Stomach (tissue), 9 donors: ENCODE data around the gene BCL2. TPM values are rescaled to one million over a fixed set of nuclear protein-coding genes. Genes with fewer than 3 reads are reported as not detected.

ENCODE experiments used
- DNase-seq, 2 donors: peaks; one replicate each; pipeline versions ENCODE4 v3.0.0 to v3.0.0-alpha.2; 2013 to 2019
- H3K27ac ChIP-seq, 5 donors: fragments of 200-600 bp in 4 of 5; sonication (generic) in 4 of 5; one replicate each; pipeline ENCODE4 v1.5.1; 2013 to 2019; ENCODE audit warnings: mild to moderate bottlenecking in 1 of 5, moderate library complexity in 1 of 5
- H3K27me3 ChIP-seq, 3 donors: fragments of 200-600 bp; sonication (generic); one replicate each; pipeline ENCODE4 v1.5.1; 2017 to 2019; ENCODE audit warnings: mixed run types in 1 of 3
- H3K36me3 ChIP-seq, 4 donors: fragments of 200-600 bp; sonication (generic); 1 replicate in 3 of 4; 2 replicates in 1 of 4; pipeline ENCODE4 v1.5.1; 2016 to 2019
- H3K4me1 ChIP-seq, 4 donors: fragments of 200-600 bp; sonication (generic); one replicate each; pipeline ENCODE4 v1.5.1; 2016 to 2019
- H3K4me3 ChIP-seq, 4 donors: fragments of 200-600 bp; sonication (generic) in 3 of 4; one replicate each; pipeline ENCODE4 v1.5.1; 2016 to 2019; ENCODE audit warnings: mild to moderate bottlenecking in 1 of 4
- H3K9me3 ChIP-seq, 4 donors: fragments of 200-600 bp; sonication (generic); one replicate each; pipeline ENCODE4 v1.5.1; 2016 to 2019
- EP300 ChIP-seq: sonication (generic); formaldehyde crosslinking; IDR thresholded peaks from one replicate; pipeline ENCODE4 v1.6.1; 2017; ENCODE audit warnings: antibody characterized with exemption
- POLR2A ChIP-seq, 4 donors: fragments of 450-650 bp; IDR thresholded peaks; one replicate each; pipeline ENCODE4 v1.6.1; 2016; ENCODE audit warnings: antibody characterized with exemption in 4 of 4, control low read depth in 2 of 4, mild to moderate bottlenecking in 1 of 4, moderate library complexity in 1 of 4
- POLR2AphosphoS5 ChIP-seq, 3 donors: sonication (generic); formaldehyde crosslinking; IDR thresholded peaks; one replicate each; pipeline ENCODE4 v1.6.1; 2016; ENCODE audit warnings: antibody characterized with exemption in 3 of 3
- WGBS, 5 donors: extraction: QIAGEN DNeasy Blood & Tissue Kit in 3 of 5; methylation state at CpG; one replicate each; pipeline versions ENCODE4 v1.1.5 to v1.1.7; 2013 to 2018; 5-methylcytosine and 5-hydroxymethylcytosine counted together
- intact Hi-C: fragments of 100-400 bp; cut with DNase I; formaldehyde crosslinking; loops from one replicate; pipeline ENCODE4 v1.15.1; 2023; ENCODE audit warnings: low total_unique reads
- polyA plus RNA-seq, 3 donors: library from polyadenylated mRNA; stranded (reverse); fragments of 200-250 nt; gene quantifications; one replicate each; pipeline ENCODE4 v1.2.3, GENCODE V29; 2013
- total RNA-seq, 5 donors: library from RNA; depleted of rRNA; stranded (reverse); fragments of >200 nt; gene quantifications; one replicate each; pipeline versions ENCODE4 v1.1.0 to v1.2.3, GENCODE V29; 2014 to 2016
- TF ChIP-seq, protein P1 (sequence below), 7 experiments: fragments of 450-650 bp in 4 of 7; fragments of 200-600 bp in 3 of 7; sonication (generic) in 3 of 7; IDR thresholded peaks; one replicate each; pipeline ENCODE4 v1.5.1; 2016 to 2019; ENCODE audit warnings: antibody characterized with exemption in 7 of 7, control low read depth in 2 of 7, mild to moderate bottlenecking in 1 of 7
- donor health status: healthy with polysubstance abuse.
- donor health status: Bipolar disorder and iron deficiency.
- donor health status: healthy.

Gene BCL2
- total and polyA plus RNA-seq, 8 donors, result 1.5 to 53.9 (median 6.0) TPM

DNA sequence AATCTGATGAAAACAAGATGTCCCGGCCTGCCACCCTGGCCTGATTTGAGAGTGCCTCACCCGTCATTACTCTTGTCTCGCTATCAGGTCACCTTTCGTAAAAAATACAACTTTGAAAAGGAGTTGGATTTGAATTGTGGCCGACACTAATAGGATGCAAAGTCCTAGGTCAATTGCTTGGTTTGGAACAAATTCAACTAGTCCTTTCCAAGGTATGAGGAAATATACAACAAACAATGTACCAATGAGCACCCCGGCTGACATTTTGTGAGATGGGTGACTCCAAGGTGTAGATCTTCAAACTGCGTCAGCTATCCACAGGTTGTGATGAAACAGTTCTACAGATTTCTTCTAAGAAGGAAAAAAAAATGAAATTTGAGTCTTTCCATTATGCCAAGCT is 77.8 kb downstream of the BCL2 start:
- H3K4me3 ChIP-seq, result no peak overlapping the region
- peaks cover 7 to 42% (median 23%) of the 10 kb centered on the region in 4 donors for H3K4me1 ChIP-seq
- intact Hi-C loops, result no loop called here
- TF ChIP-seq, protein P1, sequence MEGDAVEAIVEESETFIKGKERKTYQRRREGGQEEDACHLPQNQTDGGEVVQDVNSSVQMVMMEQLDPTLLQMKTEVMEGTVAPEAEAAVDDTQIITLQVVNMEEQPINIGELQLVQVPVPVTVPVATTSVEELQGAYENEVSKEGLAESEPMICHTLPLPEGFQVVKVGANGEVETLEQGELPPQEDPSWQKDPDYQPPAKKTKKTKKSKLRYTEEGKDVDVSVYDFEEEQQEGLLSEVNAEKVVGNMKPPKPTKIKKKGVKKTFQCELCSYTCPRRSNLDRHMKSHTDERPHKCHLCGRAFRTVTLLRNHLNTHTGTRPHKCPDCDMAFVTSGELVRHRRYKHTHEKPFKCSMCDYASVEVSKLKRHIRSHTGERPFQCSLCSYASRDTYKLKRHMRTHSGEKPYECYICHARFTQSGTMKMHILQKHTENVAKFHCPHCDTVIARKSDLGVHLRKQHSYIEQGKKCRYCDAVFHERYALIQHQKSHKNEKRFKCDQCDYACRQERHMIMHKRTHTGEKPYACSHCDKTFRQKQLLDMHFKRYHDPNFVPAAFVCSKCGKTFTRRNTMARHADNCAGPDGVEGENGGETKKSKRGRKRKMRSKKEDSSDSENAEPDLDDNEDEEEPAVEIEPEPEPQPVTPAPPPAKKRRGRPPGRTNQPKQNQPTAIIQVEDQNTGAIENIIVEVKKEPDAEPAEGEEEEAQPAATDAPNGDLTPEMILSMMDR (IDR thresholded peaks at IDR 0.05), result no peak
- TF ChIP-seq POLR2A (IDR thresholded peaks at IDR 0.05) (no peak), POLR2AphosphoS5 (IDR thresholded peaks at IDR 0.05) (no peak), EP300 (no peak)
- no peak for DNase-seq
- H3K27ac ChIP-seq, result peak overlapping the region in 1 of 5 donors; percentile 15
- 78 to 86% (median 81%) methylated on average over 7 of the region's 7 CpGs for WGBS, 5 donors
- H3K9me3 ChIP-seq, result no peaks in the 10 kb centered on the region
- H3K36me3 ChIP-seq, result no peaks in the 10 kb centered on the region
- H3K27me3 ChIP-seq, result no peaks in the 10 kb centered on the region

DNA sequence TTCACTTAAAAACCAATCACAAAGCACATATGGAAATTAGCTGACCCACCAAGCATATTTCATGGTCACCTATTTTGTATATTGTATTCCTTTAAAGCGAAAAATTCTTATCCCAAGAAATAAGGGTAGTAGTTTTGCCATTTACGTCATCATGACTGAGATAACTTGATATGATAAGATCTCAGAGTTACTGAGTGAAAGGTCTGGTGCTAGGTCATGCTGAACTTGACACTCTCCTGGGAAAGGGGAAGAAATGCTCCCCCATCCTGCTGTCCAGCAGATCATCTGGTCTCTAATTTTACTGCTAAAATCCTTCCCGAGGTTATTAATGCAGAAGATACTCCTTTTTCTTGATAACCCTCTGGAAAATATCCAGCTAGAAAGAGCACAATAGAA is 78.3 kb downstream of the BCL2 start:
- TF ChIP-seq, protein P1 (IDR thresholded peaks at IDR 0.05), result no peak
- TF ChIP-seq EP300 (no peak), POLR2A (IDR thresholded peaks at IDR 0.05) (no peak), POLR2AphosphoS5 (IDR thresholded peaks at IDR 0.05) (no peak)
- Histone ChIP-seq H3K9me3 (no peaks in the 10 kb centered on the region), H3K27ac (peak overlapping the region in 1 of 5 donors; percentile 15), H3K4me3 (no peak overlapping the region), H3K4me1 (peaks cover 8 to 44% (median 22%) of the 10 kb centered on the region in 4 donors), H3K36me3 (no peaks in the 10 kb centered on the region), H3K27me3 (no peaks in the 10 kb centered on the region)
- intact Hi-C loops, result no loop called here
- DNase-seq, result no peak
- WGBS, 5 donors, result 59 to 69% (median 64%) methylated on average over 3 of the region's 3 CpGs

DNA sequence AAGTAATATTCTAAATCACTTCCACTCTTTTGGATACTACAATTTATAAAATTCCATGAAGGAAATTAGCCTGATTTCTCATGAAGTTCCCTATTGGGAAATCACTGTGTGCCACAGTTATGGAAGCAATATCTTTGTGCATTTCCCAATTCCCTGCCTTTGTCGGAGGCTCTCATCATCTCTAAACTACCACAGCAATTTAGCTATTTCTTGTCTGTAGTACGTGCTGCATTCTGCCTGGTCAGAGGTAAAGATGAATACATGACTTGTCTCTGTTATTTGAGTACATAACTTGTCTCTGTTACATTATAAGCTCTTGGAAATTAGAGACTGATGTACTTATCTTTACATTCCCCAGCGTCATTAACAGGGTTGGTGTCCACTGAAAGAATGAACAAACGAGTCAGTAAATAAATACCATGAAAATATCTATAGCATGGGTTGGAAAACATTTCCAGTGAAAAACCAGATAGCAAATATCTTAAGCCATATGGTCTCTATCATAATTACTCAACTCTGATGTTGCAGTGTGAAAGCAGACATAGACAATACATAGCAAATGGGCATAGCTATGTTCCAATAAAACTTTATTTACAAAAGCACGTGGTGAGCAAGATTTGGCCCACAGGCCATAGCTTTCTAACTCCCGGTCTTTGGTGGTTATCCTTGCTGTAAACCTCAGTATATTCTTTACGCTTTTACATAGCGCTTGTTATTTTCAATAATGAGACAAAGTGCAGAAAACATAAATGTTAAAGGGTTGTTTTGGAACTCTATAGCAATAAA is 78.8 kb downstream of the BCL2 start:
- Histone ChIP-seq H3K4me3 (no peak overlapping the region), H3K27me3 (no peaks in the 10 kb centered on the region), H3K4me1 (peaks cover 8 to 45% (median 22%) of the 10 kb centered on the region in 4 donors), H3K27ac (no peak overlapping the region), H3K36me3 (no peaks in the 10 kb centered on the region), H3K9me3 (no peaks in the 10 kb centered on the region)
- 73 to 87% (median 76%) methylated on average over 8 of the region's 8 CpGs for WGBS, 5 donors
- TF ChIP-seq EP300 (no peak), POLR2A (IDR thresholded peaks at IDR 0.05) (no peak)
- TF ChIP-seq, protein P1 (IDR thresholded peaks at IDR 0.05), result no peak
- no peak for DNase-seq
- intact Hi-C loops, result no loop called here

DNA sequence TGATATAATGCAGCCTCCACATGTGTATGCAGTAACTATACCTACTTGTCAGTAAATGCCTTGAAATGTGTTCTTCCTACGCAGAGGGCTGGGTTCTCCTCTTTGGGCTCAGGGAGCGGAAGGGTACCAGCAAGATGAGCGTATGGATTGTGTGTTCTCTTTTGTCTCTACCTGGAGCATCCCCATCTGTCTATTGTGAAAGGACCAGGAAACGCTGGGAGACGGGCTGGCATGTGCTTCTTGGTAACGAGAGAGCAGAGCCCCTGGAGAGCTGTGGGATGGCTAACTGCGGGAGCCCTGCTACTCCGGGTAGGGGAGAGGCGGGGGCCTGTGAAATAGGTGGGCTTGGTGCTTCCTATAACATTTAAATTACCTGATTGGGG is 80.9 kb downstream of the BCL2 start:
- WGBS, 5 donors, result 82 to 93% (median 87%) methylated on average over 9 of the region's 9 CpGs
- intact Hi-C loops, result no loop called here
- TF ChIP-seq EP300 (no peak), POLR2AphosphoS5 (IDR thresholded peaks at IDR 0.05) (no peak), POLR2A (IDR thresholded peaks at IDR 0.05) (no peak)
- TF ChIP-seq, protein P1 (IDR thresholded peaks at IDR 0.05), result no peak
- no peak overlapping the region for H3K4me3 ChIP-seq
- no peaks in the 10 kb centered on the region for H3K36me3 ChIP-seq
- no peaks in the 10 kb centered on the region for H3K9me3 ChIP-seq
- peaks cover 8 to 40% (median 19%) of the 10 kb centered on the region in 4 donors for H3K4me1 ChIP-seq
- peak overlapping the region in 4 of 5 donors; percentile 69 to 83 (median 76) for H3K27ac ChIP-seq
- no peaks in the 10 kb centered on the region for H3K27me3 ChIP-seq
- DNase-seq, result no peak
